NCI-H1930 (cell line): ENCODE results near the gene FGFBP1.

ENCODE experiments used
- DNase-seq, 2 experiments: peaks; one replicate each; lab custom pipeline; 2025; lab: John Stamatoyannopoulos, UW

Gene FGFBP1

DNA sequence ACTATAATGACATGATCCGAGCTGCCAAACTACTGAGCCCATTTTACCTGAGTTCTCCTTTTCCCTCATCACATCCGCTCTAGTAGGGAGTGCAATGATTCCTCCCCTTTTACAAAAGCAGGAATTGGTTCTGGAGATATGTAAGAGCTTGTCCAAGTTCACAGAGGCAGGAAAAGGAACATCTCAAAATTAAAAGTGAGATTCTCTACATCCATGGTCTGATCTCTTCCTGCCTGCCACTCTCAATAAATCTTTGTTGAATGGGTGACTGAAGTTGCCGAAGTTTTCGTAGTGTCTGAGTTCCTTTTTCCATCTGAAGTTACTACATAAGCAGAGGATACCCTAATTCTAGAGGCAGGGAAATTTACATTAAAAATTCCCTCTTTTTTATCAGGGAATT, at the start of gene FGFBP1:
Gene FGFBP1, minus strand, starts transcription at position 101 of the 400 bp plus-strand sequence. CDS start 2,108 bp downstream, outside the sequence.
- no peak for DNase-seq

DNA sequence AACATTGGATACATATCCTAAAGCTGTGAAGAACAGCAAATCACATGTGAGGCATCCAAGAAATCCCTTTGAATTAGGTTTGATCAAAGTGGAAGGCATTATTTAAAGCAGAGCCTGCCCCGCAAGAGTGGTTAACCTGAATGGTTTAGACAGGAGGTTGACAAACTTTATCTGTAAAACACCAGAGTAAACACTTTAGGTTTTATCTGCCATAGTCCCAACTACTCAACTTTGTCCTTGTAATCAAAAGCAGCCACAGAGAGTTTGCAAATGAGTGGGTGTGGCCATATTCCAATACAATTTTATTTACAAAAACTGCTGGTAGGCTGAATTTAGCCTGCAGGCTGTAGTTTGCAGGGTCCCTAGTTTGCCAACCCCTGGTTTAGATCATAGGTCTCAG, 49.7 kb upstream of the FGFBP1 start:
- DNase-seq: no peak

DNA sequence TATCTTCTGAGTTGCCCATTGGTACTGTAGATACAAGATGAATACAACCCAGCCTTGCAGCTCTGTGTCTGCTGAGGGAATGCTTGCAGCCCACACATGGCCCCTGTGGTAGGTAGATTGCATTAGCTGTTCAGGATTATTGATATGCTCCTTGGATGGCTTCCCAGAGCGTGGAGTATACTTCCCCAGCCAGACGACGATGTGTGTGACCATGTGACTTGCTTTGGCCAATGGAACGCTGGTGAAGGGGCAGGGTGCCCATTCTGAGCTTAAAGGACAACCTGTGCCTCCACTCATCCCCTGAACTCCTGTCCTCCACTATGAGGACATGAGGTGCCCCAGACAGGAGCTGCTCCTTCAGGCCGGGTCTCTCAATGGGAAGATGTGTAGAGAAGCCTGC, 48.4 kb upstream of the FGFBP1 start:
- DNase-seq: no peak

DNA sequence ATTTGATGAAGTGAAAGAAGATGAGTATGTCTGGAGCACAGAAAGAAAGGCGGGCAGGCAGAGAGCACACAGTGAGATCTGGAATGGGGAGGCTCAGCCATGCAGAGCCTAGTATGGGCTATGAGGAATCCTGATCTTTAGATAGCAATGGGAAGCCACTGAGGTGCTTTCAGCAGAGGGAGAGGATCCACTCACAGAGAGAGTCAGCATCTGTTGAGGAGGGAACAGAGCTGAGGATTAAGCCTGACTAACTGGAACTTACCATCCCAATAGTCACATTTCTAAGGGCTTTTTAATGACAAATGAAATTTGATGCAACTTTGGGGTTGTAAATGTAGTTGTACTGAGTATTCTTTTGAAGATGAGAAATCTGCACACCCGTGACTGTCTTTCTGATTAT, 45.1 kb upstream of the FGFBP1 start:
- DNase-seq: no peak

DNA sequence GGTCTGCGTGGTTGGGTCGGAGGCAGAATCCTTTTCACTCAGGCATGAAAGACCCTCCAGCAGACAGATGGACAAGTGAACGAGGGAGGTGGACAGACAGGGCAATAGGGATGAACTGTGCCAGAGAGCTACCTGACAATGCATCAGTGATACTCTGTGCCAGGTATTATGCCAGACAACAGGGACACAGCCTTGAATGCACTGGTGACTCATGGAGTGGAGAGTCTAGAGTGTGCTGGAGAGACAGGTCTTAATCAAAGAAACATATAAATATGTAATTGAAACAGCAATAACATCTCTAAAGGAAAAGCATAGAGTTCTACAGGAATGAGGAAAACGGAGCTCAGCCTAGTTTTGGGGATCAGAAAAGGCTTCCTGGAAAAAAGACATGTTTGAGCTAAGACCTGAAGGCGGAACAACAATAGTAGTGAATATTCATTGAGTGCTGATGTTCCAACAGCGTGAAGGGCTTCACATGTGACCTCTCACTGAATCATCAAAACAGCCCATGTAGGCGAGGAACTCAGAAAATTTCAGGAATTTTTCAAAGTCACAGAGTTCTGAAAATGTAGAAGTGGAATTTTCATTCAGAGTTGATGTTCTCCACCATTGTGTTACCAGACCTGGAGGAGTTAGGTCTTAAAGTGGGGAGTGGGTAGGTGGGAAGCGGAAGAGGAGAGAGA, 44.4 kb upstream of the FGFBP1 start:
- DNase-seq: no peak

DNA sequence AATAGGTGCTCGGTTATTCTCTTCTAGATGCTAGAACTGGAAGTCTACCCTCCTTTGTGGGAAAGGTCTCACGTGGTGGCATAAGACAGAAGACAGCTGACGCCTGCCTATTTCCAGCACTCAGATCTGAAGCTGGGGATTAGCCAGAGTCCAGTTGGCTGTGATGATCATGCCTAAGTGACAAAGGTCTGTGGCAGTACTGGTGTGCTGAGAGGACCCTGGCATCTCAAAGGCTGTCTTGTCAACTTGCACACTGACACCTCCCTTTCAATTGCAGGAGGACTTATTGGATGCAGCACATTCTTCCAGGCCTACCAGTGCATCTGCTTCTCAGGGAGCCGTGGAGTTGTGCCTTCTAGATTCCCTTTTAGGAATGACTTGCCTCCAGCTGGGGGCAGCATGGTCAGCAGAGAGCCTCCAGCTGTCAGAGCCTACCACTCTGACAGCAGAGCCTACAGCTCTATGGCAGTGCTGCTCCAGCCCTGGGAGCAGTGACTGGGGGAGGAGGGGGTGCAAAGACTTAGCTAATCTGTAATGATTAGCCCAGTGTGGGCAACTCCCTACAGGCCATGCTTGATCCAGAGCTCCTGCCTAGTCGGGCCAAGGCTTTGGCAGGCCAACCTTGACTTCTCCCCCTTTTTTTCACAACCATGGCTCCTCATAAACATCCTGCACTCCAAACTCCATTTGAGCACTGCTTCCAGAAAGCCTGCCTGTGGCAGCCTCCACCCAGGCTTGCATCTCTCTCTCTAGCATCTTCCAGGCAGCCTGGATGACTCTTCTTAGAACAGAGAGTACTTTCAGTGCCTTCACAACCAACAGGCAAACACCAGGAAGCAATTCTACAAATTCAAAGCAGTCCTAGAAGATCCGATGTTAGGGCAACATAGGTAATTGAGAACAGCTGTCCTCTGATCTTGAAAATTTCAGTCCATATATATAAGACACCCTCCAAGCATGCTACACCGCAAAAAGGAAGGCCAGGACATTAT, 38.2 kb upstream of the FGFBP1 start:
- no peak for DNase-seq

DNA sequence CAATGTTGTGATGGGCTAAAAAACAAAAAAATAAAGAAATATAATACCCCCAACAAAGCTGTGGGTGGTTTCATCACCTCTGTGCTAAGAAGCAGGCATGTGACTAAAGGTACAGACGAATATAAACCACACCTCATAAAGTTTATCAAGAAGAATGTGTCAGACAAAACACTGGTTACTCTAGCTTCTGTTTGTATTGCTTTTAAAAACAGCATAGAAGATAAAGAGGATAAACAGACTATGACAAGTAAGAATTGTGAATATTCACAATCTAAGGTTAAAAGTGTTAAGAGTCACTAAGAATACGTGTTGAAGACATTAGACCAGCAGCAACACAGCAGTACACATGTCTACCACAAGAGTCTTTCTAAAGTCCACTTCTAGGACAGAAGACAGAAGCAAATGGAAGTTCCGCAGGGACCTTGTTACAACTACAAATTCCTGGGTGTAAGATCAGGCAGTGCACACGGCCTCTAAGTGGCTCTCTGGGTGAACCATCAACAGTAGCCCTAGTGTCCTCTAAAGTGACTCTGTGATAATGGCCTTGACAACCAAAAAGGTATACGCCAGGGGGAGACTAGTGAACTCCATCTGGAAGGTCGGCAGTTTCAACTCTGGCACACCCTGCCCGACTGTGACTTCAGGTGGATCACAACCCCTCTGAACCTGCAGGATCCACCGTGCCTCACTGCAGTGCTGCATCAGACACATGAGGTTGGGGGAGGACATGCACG, 32.7 kb upstream of the FGFBP1 start:
- no peak for DNase-seq

DNA sequence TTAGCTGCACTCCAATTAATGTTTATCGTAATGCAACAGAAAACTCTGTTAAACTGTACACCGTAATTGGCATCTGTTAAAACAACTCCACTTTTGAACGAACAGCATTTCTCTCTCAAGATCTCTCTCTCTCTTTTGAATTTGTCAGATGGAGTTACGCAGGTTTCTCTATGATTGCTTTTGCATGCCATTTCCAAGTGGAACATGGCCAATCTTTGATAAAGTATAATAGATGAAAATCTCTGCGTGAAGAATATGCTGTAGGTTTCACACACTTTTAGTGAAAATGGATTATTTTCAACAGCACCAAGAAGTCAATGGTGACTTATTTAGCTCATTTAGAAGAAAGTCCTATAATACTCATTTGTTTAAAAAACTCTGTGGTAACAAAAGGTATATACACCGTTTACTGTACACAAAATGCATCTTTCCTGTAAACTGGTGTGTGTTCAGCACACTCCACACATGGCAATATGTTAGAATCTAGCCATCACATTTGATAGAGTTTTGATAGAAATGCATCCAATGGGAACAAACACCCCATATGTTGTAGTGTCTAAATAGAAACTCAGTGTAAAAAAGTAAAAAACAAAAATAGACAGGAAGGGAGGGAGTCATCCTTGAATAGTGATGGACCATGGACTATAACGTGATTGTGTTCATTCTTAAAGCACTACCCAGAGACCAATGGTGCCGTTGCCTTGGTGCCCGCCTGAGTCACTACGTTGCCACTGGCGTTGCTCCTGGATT, 30.2 kb upstream of the FGFBP1 start:
- DNase-seq: no peak

DNA sequence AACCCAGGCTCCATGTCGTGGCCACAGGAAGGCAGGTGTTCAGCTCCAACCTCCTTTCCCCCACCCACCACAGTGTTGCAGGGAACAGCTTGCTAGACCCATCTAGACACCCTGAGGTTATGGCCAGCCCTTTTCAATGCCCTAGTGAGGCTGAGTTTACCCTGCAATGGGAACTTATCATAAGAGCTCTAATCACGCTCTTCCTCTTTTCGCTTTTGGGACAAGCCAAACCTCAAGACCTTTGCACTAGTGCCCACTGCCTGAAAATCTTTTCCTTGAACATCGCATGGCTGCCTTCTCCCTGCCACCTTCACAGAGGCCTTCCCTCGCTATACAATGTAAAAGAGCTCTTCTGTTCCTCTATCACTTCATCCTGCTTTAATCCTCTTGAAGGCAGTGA, 26.8 kb upstream of the FGFBP1 start:
- no peak for DNase-seq

DNA sequence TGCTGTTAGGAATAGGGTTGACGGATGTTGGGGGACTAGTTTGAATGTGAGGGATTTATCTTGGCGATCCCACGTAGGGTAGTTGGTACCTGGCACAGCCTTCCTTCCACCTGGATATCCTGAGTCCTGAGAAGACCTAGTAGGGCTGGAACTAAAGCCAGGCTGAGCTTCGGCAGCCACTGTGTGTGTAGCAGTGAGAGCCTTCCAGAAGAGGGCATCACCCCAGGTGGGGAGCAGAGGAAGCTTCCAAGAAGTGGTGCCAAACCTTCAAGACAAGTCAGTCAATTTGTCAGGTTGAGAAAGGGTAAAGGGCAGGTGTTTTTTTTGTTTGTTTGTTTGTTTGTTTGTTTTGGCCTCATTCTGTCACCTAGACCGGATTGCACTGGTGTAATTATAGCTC, 25.6 kb upstream of the FGFBP1 start:
- no peak for DNase-seq

DNA sequence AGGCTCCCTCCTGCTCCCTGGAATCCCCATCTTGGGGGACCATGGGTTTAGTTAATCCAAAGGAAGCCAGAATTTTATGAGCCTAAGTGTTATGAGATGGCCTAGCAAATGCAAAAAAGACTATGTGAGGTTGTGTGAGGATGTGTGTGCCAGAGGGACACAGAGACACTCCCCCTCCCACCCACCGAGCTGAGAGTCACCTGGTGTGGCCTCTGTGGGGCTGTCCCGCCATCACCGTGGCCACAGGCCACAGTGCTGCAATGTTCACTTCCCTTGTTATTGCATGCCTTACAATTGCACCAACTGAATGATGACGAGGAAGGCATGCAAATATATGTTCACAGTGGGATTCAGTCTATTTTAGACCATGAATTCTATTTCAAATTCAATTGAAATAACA, 25.0 kb upstream of the FGFBP1 start:
- DNase-seq: no peak

DNA sequence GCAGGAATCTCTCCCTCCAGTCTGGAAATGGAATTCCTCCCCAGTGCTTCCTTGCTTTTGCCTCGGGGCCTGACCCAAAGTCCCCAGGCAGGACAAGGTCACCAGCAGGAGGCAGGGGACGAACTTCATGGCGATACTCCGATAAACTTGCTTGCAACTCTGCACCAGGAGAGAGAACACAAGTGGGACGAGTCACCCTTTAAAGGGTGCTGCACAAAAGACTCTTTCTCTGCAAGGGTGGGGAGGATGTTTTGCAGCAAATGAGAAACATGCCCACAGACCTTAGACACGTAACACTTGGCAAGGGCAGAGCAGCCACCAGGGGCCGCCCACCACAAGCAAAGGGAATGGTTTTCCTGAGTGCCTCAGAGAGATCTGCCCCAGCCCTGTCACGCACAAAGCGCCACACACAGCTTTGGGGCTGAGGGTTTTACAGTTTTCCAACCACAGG, 24.5 kb upstream of the FGFBP1 start, which contains the start of gene FGFBP2:
Gene FGFBP2, minus strand, starts transcription at position 175 of the 451 bp plus-strand sequence. Its CDS starts 46 bp downstream, at position 129.
- DNase-seq: peak in 1 of 2 experiments; percentile 23

DNA sequence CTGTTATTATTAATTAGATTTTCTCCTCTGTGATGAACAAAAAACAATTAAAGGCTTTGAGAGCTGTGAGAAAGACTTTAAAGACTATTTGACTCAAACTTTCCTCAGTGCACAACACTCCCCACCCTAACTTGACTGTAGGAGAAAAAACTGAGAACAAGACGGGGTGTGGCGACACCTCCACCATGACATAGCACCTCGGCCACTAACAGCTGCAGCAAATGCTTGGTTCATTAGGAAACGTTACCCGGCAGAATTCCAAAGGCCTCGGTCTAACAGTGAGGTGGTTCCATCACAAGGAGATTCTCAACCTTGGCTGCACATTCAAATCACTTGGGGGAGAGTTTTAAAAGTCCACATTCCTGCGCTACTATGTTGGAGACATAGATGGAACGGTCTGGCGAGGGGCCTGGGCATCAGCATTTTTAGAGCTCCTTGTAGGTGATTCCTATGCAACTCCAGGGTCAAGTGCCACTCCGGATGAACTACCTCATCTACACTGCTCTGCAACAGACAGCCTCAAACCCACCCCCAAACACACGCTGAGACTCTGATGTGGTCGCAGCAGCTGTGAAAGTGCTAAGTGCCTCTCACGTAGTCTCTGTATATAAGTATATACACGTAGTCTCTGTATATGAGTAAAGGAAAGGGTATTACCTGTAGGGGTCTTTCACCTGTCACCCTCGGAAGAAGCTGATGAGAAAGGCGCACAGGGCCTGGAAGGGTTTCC, 23.4 kb upstream of the FGFBP1 start:
- no peak for DNase-seq

DNA sequence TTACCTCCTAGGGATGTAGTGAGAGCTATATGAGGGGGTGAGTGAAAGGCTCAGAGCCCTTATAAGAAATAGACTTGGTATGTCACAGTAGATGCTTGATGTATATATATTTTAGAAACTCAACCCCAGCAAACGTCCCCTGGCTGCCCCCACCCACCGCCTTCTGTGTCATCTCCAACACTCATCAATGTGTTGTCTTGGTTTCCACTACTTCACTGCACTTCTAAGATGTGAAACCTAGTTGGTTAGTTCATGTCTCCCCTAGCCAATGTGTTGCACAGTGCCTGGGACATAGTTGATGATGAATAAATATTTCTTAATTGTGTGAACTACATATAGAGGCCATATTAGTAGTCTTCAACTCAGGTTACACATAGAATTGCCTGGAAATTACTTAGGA, 20.0 kb upstream of the FGFBP1 start:
- DNase-seq: no peak

DNA sequence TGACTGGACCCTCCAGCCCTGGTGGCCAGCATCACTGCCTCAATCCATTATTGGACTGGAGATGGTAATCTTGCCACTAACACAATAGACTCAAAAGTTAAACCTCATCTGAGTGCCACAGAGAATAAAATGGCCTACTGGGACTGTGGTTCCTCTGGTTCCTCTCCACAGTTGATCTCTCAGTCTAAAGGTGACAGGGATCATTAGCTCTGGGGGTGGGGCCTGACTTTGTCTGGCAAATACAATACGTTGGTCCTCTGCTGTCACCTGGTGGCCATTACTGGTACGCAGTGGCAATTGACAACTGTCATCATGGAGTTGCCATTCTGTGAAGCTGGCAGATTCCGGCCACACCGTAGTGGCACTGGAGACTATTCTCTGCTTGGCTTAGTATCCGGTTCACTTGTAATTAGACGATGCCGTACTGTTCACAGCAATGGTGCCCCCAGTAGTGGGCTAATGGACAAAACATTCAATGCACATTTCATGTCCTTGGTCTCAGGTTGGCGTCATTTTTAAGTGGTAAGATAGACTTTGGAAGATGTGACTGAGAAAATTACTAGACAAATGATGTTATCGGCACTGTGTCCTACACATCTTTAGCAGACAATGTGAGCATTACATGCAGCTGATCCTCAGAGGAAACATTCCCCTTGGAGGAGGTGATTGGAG, 17.8 kb upstream of the FGFBP1 start:
- peak; percentile 35 to 54 for DNase-seq

DNA sequence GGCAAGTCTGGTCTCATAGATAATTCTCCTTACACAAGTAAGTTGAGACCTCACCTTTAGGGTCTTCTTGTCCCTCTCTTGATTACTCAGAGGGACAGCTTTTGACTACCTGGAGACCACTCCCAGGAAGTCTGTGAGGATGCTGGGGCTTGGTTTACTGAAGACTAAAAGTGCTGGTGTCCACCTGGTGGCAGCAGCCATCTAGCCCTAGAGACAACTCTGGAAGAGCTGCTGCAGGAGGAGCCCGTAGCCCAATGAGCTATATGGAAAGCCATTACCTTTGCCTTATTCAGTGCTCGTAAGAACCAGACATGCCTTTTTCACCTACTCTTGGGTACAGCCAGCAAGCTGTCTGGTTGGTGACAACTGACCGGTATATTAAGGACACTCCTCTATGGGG, 17.1 kb upstream of the FGFBP1 start:
- DNase-seq: no peak

DNA sequence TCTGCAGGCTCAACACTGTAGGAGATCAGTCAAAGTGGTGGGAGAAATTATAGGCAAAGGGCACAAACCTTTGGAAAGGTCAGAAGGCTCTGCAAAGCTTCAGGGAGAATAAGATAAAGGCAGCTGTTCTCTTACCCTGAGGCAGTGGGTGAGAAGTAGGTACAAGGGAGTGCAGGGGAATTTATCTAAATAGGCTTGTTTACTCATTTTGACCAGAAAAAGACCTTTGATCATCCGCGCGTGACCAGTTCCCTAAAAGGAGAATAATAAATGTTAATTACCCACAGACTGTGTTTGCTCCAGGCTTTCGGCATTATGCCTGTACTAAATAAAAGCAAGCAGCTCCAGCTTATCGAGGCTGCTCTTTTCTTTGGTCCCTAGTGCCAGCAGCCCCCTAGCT, 15.1 kb upstream of the FGFBP1 start:
- no peak for DNase-seq

DNA sequence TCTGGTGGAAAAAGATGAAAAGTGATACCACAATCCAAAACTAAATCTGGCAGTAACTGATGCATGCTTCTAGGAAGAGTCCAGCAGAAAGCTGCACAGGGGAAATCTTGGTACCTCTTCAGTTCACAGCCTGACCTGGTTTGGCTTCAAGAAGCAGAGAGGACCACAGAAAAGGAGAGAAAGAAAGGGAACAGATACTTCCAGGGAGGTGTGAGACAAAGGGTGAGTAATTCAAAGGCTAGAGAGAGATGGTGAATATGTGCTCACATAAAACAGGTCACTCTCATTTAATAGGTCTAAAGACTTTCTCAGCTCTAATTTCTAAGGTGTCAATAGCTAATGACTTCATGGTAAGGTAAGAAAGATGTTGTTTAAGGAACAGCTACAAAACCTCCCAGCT, 13.2 kb upstream of the FGFBP1 start:
- no peak for DNase-seq

DNA sequence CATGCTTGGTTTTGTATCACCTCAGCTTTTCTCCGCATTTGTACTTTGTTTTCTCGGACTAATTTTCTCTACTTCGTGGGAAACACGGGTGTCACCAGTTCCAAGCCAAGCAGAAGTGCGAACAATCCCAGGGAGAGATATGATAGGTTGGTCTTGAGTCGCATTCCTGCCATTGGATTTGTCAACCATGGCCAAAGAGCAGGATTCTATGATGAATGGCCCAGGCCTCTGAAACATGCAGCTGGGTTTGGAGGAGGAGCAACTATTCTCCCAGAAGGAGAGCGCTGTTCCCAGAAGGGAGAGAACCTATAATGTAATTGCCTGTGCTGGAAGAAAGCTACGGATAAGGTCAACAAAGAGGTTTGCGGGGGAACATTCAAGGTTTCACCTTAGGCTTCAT, 10.3 kb upstream of the FGFBP1 start:
- DNase-seq: no peak

DNA sequence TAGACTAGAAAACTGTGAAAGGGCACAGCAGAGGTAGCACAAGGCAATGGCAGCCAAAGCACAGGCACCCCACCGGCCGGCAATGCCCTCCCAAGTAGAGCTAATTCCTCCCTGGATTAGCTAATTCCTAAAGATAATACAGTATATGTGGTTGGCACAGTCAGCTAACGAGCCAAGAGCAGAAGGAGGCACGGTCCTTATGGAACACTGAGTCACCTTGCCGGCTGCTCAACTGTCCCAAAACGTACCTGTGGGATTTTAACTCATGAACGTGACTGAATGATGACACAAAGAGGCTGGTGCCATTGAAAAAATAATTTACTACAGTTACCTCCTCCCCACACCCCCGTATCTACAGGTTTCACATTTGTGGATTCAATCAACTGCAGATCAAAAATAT, 9.1 kb upstream of the FGFBP1 start:
- no peak for DNase-seq
